ENCODE data around the gene SYT14.

DNA sequence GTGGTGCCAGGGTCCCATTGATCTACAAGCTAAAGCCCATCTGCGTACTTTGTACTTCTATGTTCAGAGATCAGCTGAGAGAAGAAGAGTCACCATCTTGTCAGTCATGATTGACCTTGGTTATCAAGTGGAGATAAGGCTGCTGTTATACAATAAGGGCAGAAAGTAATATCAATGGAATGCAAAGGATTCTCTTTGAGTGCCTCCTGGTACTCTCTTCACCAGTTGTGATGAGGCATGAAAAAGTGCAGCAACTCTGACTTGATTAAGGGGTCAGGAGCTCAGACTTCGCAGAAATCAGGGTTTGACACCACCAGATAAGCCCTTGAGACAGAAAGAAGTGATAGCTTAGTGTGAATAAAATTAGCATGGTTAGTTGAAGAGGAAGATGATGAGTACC lies 25.7 kb upstream of the SYT14 start:
- TF ChIP-seq EZH2phosphoT487 (IDR thresholded peaks at IDR 0.05; ENCODE audit: insufficient read depth, low read depth), result no peak
- no peak for TF ChIP-seq EZH2 (IDR thresholded peaks at IDR 0.05; ENCODE audit: insufficient read depth, poor library complexity, severe bottlenecking)

All from GM23248 (cell line).